IMR-90 (cell line): ENCODE data around the gene RNF144A. TPM values are rescaled to one million over a fixed set of nuclear protein-coding genes. Genes with fewer than 3 reads are reported as not detected.

ENCODE experiments used
- ATAC-seq: fragments of 200-7000 bp; cut with Tn5 transposase; 2 replicates; pipeline ENCODE4 v1.9.1; 2020; ENCODE audit warnings: low read depth, mild to moderate bottlenecking, moderate library complexity
- BruUV-seq: library from RNA; stranded (reverse); fragments of 400-500 nt; replicated peaks from 2 replicates; lab custom pipeline; 2021; lab: Mats Ljungman, UMichigan
- CTCF ChIA-PET: fragments of 300-600 bp; formaldehyde crosslinking; extraction: SDS; loops from one replicate; lab custom pipeline; 2021; ENCODE audit warnings: antibody characterized with exemption; lab: Yijun Ruan, JAX
- POLR2A ChIA-PET: fragments of 300-600 bp; sonication (Branson Sonifier 250); formaldehyde crosslinking; loops from one replicate; lab custom pipeline; 2022; ENCODE audit warnings: antibody characterized with exemption; ENCODE audit not compliant: unreplicated experiment; lab: Charles Lee
- DNase-seq: peaks from one replicate; pipeline ENCODE4 v3.0.0; 2013
- H2AFZ ChIP-seq: replicated peaks from 2 replicates; pipeline ENCODE3; 2013; ENCODE audit warnings: low read length, mild to moderate bottlenecking; ENCODE audit not compliant: poor library complexity
- H2AK5ac ChIP-seq: 2 replicates; pipeline ENCODE4 v1.6.1; 2013; ENCODE audit warnings: low read depth, low read length, inconsistent platforms
- H2AK9ac ChIP-seq: replicated peaks from 2 replicates; pipeline ENCODE3; 2013; ENCODE audit warnings: mild to moderate bottlenecking, low read depth, low read length, moderate library complexity; ENCODE audit not compliant: poor library complexity
- H2BK120ac ChIP-seq: 2 replicates; pipeline ENCODE4 v1.6.1; 2013; ENCODE audit warnings: low read depth, low read length, inconsistent platforms
- H2BK15ac ChIP-seq: 3 replicates; pipeline ENCODE4 v1.6.1; 2013; ENCODE audit warnings: low read depth, low read length, inconsistent platforms
- H2BK20ac ChIP-seq: 2 replicates; pipeline ENCODE4 v1.6.1; 2013; ENCODE audit warnings: low read depth, mild to moderate bottlenecking, inconsistent platforms, low read length, moderate library complexity
- H2BK5ac ChIP-seq: 2 replicates; pipeline ENCODE4 v1.6.1; 2013; ENCODE audit warnings: mild to moderate bottlenecking, low read depth, low read length, inconsistent platforms; ENCODE audit not compliant: poor library complexity, severe bottlenecking
- H3K14ac ChIP-seq: replicated peaks from 2 replicates; pipeline ENCODE4 v1.6.1; 2013; ENCODE audit warnings: low read depth, low read length, inconsistent platforms
- H3K18ac ChIP-seq: 2 replicates; pipeline ENCODE4 v1.6.1; 2013; ENCODE audit warnings: low read depth, low read length, control low read depth
- H3K23ac ChIP-seq: 2 replicates; pipeline ENCODE4 v1.6.1; 2013; ENCODE audit warnings: low read depth, low read length, inconsistent platforms
- H3K27ac ChIP-seq: 2 replicates; pipeline ENCODE4 v1.5.1; 2013; ENCODE audit warnings: mild to moderate bottlenecking, control low read depth, low read length; ENCODE audit not compliant: insufficient read depth
- H3K27me3 ChIP-seq: 2 replicates; pipeline ENCODE4 v1.6.1; 2013; ENCODE audit warnings: low read length; ENCODE audit not compliant: control insufficient read depth, insufficient read depth
- H3K36me3 ChIP-seq: 2 replicates; pipeline ENCODE4 v1.6.1; 2013; ENCODE audit warnings: low read length, mixed read lengths; ENCODE audit not compliant: control insufficient read depth, insufficient read depth
- H3K4ac ChIP-seq: 2 replicates; pipeline ENCODE4 v1.6.1; 2013; ENCODE audit warnings: low read depth, low read length, inconsistent platforms
- H3K4me1 ChIP-seq: 2 replicates; pipeline ENCODE4 v1.6.1; 2013; ENCODE audit warnings: low read length, mixed read lengths; ENCODE audit not compliant: control insufficient read depth, insufficient read depth
- H3K4me2 ChIP-seq: 2 replicates; pipeline ENCODE4 v1.6.1; 2013; ENCODE audit warnings: low read depth, mild to moderate bottlenecking, control low read depth, low read length, moderate library complexity
- H3K4me3 ChIP-seq: 2 replicates; pipeline ENCODE4 v1.5.1; 2013; ENCODE audit warnings: low read depth, mild to moderate bottlenecking, control low read depth, low read length, moderate library complexity; ENCODE audit not compliant: insufficient read depth
- H3K56ac ChIP-seq: 2 replicates; pipeline ENCODE4 v1.6.1; 2013; ENCODE audit warnings: low read length, inconsistent platforms; ENCODE audit not compliant: insufficient read depth; ENCODE audit errors: extremely low read depth
- H3K79me1 ChIP-seq, 2 experiments: 2 replicates each; pipeline ENCODE4 v1.6.1; 2013; ENCODE audit warnings: low read length in 2 of 2, inconsistent platforms in 1 of 2, low read depth in 1 of 2
- H3K9ac ChIP-seq: 2 replicates; pipeline ENCODE4 v1.6.1; 2013; ENCODE audit warnings: low read depth, low read length, control low read depth
- H3K9me1 ChIP-seq: 2 replicates; pipeline ENCODE4 v1.6.1; 2013; ENCODE audit warnings: low read length, inconsistent platforms; ENCODE audit not compliant: insufficient read depth
- H3K9me3 ChIP-seq: 2 replicates; pipeline ENCODE4 v1.6.1; 2013; ENCODE audit warnings: low read length; ENCODE audit not compliant: control insufficient read depth, insufficient read depth
- H4K20me1 ChIP-seq: 2 replicates; pipeline ENCODE4 v1.6.1; 2013; ENCODE audit warnings: low read length, inconsistent platforms; ENCODE audit not compliant: insufficient read depth
- H4K5ac ChIP-seq: 2 replicates; pipeline ENCODE4 v1.6.1; 2013; ENCODE audit warnings: mild to moderate bottlenecking, low read depth, low read length, control low read depth
- H4K8ac ChIP-seq, 2 experiments: 2 replicates each; pipeline ENCODE4 v1.6.1; 2013; ENCODE audit warnings: low read depth in 2 of 2, low read length in 2 of 2, control low read depth in 1 of 2, inconsistent platforms in 1 of 2
- H4K91ac ChIP-seq: 2 replicates; pipeline ENCODE4 v1.6.1; 2013; ENCODE audit warnings: low read depth, low read length, inconsistent platforms; ENCODE audit not compliant: insufficient read depth
- CTCF ChIP-seq: conservative IDR thresholded peaks from 2 replicates; pipeline ENCODE4 v1.5.1; 2012; ENCODE audit warnings: mild to moderate bottlenecking, low read depth, low read length, improper control_type of control experiment
- RFX5 ChIP-seq: IDR thresholded peaks from 2 replicates; pipeline ENCODE4 v1.8.0; 2012; ENCODE audit warnings: low read depth, mild to moderate bottlenecking, low read length, moderate library complexity
- WGBS, 2 experiments: methylation state at CpG; one replicate each; pipeline versions ENCODE4 v1.1.5 to v1.1.7; 2013; ENCODE audit warnings: missing lambda C conversion rate in 2 of 2; ENCODE audit not compliant: insufficient read length in 1 of 2; ENCODE audit errors: extremely low coverage in 2 of 2; 5-methylcytosine and 5-hydroxymethylcytosine counted together
- dilution Hi-C: fragments of 300-500 bp; cut with HindIII; formaldehyde crosslinking; loops from one replicate; pipeline ENCODE4 v1.14.3; 2018; ENCODE audit warnings: low sequenced_read_pairs; ENCODE audit not compliant: unreplicated experiment
- in situ Hi-C: fragments of 300-500 bp; cut with MboI; formaldehyde crosslinking; loops from 3 replicates; pipeline ENCODE4 v1.14.3; 2019; ENCODE audit warnings: low sequenced_read_pairs, inconsistent platforms, mixed read lengths
- intact Hi-C: fragments of 100-400 bp; cut with micrococcal nuclease; formaldehyde crosslinking; loops from 2 replicates; pipeline ENCODE4 v1.10.0; 2022
- polyA plus RNA-seq, 3 experiments: library from polyadenylated mRNA; depleted of rRNA; stranded (reverse); fragments of >200 nt; gene quantifications; 2 replicates each; pipeline ENCODE4 v1.2.3, GENCODE V29; 2012; ENCODE audit warnings: low replicate concordance in 1 of 3
- total RNA-seq: library from RNA; depleted of rRNA; stranded (reverse); fragments of >200 nt; gene quantifications from 2 replicates; pipeline ENCODE4 v1.2.3, GENCODE V29; 2012

RNF144A gene
- total and polyA plus RNA-seq, 2 of the 4 experiments (the other 2 are of a cell fraction) = 0.18 to 0.26 TPM

- DNase-seq (no peak), ATAC-seq (no peak)
- no peak overlapping the region for H3K9ac ChIP-seq
- H2BK5ac ChIP-seq = no peak overlapping the region
- H2BK20ac ChIP-seq = no peak overlapping the region
- ChIA-PET POLR2A (no interaction called here), CTCF (no interaction called here)
- H3K27me3 ChIP-seq = no peaks in the 10 kb centered on the region
- H3K79me1 ChIP-seq = no peaks in the 10 kb centered on the region
- in situ Hi-C loops = no loop called here
- no peak overlapping the region for H3K23ac ChIP-seq
- no peak overlapping the region for H3K18ac ChIP-seq
- H3K9me3 ChIP-seq = no peaks in the 10 kb centered on the region
- intact Hi-C loops = no loop called here
- H3K4ac ChIP-seq = no peak overlapping the region
- no peaks in the 10 kb centered on the region for H4K20me1 ChIP-seq
- H3K4me1 ChIP-seq = no peaks in the 10 kb centered on the region
- no peak overlapping the region for H3K56ac ChIP-seq
- dilution Hi-C loops = no loop called here
- no peak overlapping the region for H2AK9ac ChIP-seq
- no peaks in the 10 kb centered on the region for H3K36me3 ChIP-seq
- 70% methylated on average over 2 of the region's 10 CpGs; no CpG with 5 or more reads in 1 of the 2 experiments for WGBS, 2 experiments
- no peak overlapping the region for H3K4me2 ChIP-seq
- no peak overlapping the region for H2AFZ ChIP-seq
- H3K14ac ChIP-seq = no peak overlapping the region
- no peak overlapping the region for H4K91ac ChIP-seq
- H2BK15ac ChIP-seq = no peak overlapping the region
- no peak overlapping the region for H4K5ac ChIP-seq
- no peak overlapping the region for H3K27ac ChIP-seq
- no peaks in the 10 kb centered on the region for H3K9me1 ChIP-seq
- no peak overlapping the region for H2AK5ac ChIP-seq
- BruUV-seq = no TSS peak
- H3K4me3 ChIP-seq = no peak overlapping the region
- H2BK120ac ChIP-seq = no peak overlapping the region
- H4K8ac ChIP-seq = no peak overlapping the region
- TF ChIP-seq RFX5 (no peak), CTCF (no peak)
These were observed 160.6 kb downstream of the RNF144A start for GRCh38 chr2:7077660-7078267.
